GM19238 (cell line): ENCODE results near the gene FGF8.

Experiments used
- DNase-seq: peaks from one replicate; pipeline ENCODE4 v3.0.0; 2011; ENCODE audit warnings: low spot score; ENCODE audit not compliant: insufficient read length

The FGF8 gene

GRCh38 chr10:101781984-101782810, 6.3 kb upstream of the FGF8 start:
- DNase-seq: no peak

- DNase-seq: no peak
Observed at GRCh38 chr10:101781655-101781983, 5.7 kb upstream of the FGF8 start.

GRCh38 chr10:101780818-101781654, 5.1 kb upstream of the FGF8 start:
- peak; percentile 84 for DNase-seq

DNA sequence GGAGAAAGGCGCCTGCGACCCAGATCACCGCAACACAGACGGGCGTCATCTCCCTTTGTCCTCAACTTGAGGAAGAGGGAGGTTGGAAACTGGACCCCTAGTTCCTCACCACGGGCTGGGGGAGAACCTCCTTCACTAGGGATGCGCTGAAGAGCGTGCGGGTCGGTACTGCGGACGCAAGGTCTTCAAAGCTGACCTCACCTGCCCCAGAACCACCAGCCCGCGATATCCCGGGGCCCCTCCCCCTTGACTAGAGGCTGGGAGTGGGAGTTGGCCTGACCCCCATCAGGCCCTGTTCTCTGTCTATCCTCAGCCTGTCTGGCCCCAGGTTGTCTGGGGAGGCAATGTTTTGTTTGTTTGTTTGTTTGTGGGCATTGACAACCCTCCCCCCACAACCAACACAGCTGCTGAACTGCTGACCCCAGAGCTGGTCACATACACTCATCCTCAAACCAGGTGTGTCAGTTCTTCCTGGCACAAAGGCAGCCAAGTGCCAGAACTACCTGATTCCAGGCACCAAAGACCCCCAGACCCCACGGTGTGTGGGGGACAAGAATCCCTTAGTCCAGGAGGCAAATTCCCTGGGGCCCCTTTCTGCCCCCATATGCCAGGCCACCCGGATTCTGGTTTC, 4.4 kb upstream of the FGF8 start:
- no peak for DNase-seq

DNA sequence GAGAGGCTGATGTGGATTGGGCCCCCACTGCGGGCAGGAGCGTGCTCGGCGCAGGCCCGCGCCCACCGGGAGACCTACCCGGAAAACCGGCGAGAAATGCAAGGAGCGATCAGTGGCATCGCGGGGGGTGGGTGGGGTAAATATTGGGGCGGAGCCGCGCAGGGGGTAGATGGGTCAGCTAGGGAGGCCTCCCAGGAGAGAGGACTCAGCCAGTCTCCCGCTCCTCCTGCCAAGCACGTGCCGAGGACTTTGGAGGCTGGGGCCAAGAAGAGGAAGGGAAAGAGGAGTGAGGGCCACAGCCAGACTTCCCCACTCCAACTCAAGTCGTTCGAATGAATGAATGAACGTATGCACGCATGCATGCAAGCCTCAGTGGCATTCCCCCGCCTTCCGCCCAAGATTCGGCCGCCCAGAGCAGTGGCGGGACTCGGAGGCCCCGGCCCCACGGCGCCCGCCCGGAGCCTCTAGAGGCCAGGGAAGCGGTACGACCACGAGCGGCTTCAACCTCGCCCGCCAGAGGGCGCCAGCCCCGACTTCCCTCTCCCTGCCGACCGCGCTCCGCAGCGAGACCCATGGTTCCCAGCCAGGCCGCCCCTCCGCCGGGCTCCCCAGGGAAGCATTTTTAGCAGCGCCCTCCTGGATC, 3.8 kb upstream of the FGF8 start:
- peak; percentile 78 for DNase-seq

DNA sequence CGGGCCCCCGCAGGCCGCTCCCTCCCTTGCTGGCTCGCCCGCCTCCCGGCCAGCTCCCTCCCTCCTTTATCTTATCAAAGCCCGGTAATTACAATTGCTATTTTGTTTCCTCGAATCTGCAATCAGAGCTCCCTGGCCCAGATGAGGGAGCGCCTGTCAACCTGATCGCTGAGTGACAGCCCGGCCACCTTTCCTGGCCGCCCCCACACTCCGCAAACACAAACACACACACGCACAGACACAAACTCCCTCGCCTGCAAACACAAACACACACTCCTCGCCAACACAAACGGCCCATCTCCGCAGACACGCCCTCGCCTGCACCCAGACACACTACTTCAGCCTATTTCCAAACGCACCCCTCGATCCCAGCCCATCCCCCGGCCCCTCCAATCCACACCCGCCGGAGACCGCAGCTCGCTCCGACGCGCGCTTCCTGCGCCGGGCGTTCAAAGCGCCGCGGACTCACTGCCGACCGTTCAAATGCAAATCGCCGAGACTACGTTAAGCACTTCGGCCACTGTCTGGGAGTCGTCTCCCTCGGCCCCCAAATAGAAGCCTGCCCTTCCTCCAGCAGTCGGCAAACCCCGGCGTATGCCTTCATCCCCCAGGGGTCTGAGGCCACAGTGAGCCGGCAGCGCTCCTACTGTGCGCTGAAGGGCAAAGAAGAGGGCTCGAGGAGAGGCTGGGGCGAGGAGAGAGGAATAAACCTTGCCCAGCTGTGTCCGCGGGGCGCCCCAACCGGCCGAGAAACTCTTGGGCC, 3.0 kb upstream of the FGF8 start:
- DNase-seq: no peak

GRCh38 chr10:101778151-101778780, 2.4 kb upstream of the FGF8 start:
- DNase-seq: no peak

- no peak for DNase-seq
Observed at GRCh38 chr10:101777619-101778145, 1.8 kb upstream of the FGF8 start.

DNA sequence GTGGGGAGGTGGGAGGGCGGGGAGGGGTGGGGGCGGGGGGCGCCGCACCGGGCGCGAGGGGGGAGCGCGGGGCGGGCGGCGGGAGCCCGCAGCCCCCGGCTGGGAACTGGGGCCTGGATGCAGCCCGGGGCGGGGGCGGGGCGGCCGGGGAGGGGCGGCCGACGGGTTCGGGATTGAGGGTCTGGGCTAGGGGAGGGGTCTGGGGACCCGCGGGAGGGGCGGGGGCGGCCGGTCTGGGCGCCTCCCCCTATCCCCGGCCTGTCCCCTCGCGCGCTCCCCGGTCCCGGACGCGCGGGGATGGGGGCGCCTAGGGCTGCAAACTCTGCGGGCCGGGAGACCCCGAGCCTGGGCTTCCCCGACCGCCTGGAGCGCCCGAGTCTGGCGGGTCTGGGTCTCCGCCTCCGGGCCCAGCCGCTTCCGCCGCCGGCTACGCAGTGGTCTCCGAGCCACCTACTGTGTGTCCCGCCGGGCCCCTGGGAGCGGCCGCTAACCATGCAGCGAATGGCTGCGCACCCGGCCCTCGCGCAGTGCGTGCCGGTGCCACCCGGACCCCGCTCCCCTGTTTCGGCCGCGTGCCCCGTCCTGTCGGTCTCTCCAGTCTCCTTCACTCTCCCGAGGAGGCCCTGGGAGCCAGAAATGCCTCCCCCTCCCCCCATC, 375 bp upstream of the FGF8 start:
- DNase-seq: no peak

- DNase-seq: no peak
Observed at GRCh38 chr10:101774589-101775272, 1.2 kb downstream of the FGF8 start.

GRCh38 chr10:101773923-101774588, 1.9 kb downstream of the FGF8 start:
- DNase-seq: no peak

- no peak for DNase-seq
Observed at GRCh38 chr10:101772895-101773761, 2.8 kb downstream of the FGF8 start.

GRCh38 chr10:101772017-101772894, 3.7 kb downstream of the FGF8 start:
- no peak for DNase-seq

- DNase-seq: no peak
Observed at GRCh38 chr10:101771380-101771779, 4.5 kb downstream of the FGF8 start.

- DNase-seq: no peak
Observed at GRCh38 chr10:101770331-101771215, 5.3 kb downstream of the FGF8 start.
